IPS-18c (cell line): Measurements from ENCODE around the gene PDZRN4.
"Not testable (repeated sequence)": the region's sequence is repeated elsewhere in the genome, so short reads cannot be mapped to it uniquely, and the experiment has no call there.

Source experiments
- H3K4me3 ChIP-seq: 2 replicates; pipeline ENCODE4 v1.7.0; 2013; ENCODE audit warnings: low read depth, mild to moderate bottlenecking, low read length, moderate library complexity; ENCODE audit not compliant: insufficient read depth
- H3K9me3 ChIP-seq: one replicate; pipeline ENCODE4 v1.6.1; 2013; ENCODE audit warnings: mild to moderate bottlenecking, low read length, moderate library complexity; ENCODE audit not compliant: control insufficient read depth, insufficient read depth

The PDZRN4 gene

GRCh38 chr12:41188058-41188840 is at the start of gene PDZRN4:
PDZRN4 (plus strand) TSS chr12:41188320.
- peak within 1 kb of the TSS; percentile 62 for H3K4me3 ChIP-seq
- no peaks in the 10 kb centered on the region for H3K9me3 ChIP-seq

DNA sequence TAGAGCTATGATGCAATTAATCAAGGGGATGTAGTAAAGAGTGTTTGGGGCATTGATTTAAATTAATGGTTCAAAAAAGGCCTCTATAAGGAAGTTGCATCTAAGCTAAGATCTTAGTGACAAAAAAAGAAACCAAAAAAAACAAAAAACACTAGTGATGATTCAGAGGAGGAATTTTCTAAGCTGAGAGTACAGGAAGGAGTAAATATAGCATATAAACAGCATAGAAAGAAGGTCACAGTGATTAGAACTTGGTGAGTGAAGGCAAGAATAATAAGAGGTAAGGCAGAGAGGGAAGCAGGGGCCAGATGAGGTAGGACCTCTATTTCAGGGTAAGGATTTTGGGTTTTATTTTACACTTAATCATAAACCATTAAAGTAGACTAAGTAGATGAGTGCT is 48.0 kb upstream of the PDZRN4 start:
- no peak overlapping the region for H3K4me3 ChIP-seq
- H3K9me3 ChIP-seq, result no peaks in the 10 kb centered on the region

DNA sequence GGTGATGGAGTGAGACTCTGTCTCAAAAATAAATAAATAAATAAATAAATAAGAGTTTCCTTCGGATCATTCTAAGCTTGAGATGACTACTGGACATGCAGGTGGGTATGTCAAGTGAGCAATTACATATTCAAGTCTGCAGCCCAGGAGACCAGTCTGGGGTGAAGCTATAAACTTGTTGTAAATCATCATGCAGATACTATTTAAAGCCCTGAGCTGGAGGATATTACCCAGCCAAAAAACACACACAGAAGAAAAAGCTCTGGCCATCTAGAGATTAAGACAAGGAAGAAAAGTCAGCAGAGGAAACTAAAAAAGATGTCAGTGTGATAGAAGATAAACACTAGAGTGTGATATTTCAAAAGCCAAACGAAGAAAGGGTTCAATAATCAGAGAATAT is 47.0 kb upstream of the PDZRN4 start:
- no peaks in the 10 kb centered on the region for H3K9me3 ChIP-seq
- H3K4me3 ChIP-seq, result no peak overlapping the region

- Histone ChIP-seq H3K4me3 (no peak overlapping the region), H3K9me3 (no peaks in the 10 kb centered on the region)
These were observed 45.7 kb upstream of the PDZRN4 start for GRCh38 chr12:41142376-41142775.

- no peak overlapping the region for H3K4me3 ChIP-seq
- H3K9me3 ChIP-seq, result no peaks in the 10 kb centered on the region
These were observed 36.3 kb upstream of the PDZRN4 start for GRCh38 chr12:41151793-41152192.

DNA sequence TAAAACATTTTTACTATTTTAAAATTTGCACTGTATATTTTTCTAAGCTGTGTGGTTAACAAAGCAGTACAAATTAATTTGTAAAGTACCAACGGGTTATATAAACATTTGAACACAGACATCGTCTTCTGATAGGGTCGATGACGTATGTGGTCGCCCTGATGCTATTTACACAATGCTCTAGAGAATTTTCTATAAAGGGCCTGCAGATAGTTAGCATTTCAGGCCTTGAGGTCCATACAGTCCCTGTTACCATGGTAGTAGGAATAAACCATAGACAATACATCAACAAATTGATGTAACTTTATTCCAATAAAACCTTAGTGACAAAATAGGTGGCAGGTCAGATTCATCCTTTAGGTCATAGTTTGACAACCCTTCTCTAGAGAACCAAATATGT is 25.7 kb upstream of the PDZRN4 start:
- Histone ChIP-seq H3K4me3 (no peak overlapping the region), H3K9me3 (no peaks in the 10 kb centered on the region)

DNA sequence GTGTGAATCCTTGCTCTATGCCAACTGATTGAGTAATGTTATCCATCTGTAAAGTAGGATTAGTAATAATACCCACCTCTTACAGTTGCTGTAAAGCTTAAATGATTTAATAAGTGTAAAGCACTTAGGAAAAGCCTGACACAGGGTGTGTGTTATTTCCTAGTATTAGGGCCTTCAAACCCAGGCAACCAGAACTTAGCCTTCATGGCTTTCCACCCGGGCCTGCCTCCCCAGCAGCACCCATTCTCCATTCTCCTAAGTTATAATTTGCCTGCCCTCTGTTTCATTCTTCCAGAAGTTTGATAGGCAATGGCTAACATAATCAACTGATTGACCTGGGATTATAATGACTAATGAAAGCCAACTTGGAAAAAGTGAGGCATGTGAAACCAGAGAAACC is 20.4 kb upstream of the PDZRN4 start:
- no peak overlapping the region for H3K4me3 ChIP-seq
- no peaks in the 10 kb centered on the region for H3K9me3 ChIP-seq

GRCh38 chr12:41174602-41175001 is 13.5 kb upstream of the PDZRN4 start:
- Histone ChIP-seq H3K4me3 (no peak overlapping the region), H3K9me3 (no peaks in the 10 kb centered on the region)

GRCh38 chr12:41179507-41179906 is 8.6 kb upstream of the PDZRN4 start:
- not testable (repeated sequence) for H3K9me3 ChIP-seq, H3K4me3 ChIP-seq

GRCh38 chr12:41184864-41185263 is 3.3 kb upstream of the PDZRN4 start:
- H3K4me3 ChIP-seq, result no peak overlapping the region
- no peaks in the 10 kb centered on the region for H3K9me3 ChIP-seq

- Histone ChIP-seq H3K4me3 (no peak overlapping the region), H3K9me3 (no peaks in the 10 kb centered on the region)
These were observed 2.1 kb upstream of the PDZRN4 start for GRCh38 chr12:41186026-41186425.

GRCh38 chr12:41188841-41189394 is 798 bp downstream of the PDZRN4 start:
- Histone ChIP-seq H3K9me3 (no peaks in the 10 kb centered on the region), H3K4me3 (peak overlapping the region; percentile 17)

GRCh38 chr12:41189395-41190251 is 1.5 kb downstream of the PDZRN4 start:
- H3K9me3 ChIP-seq, result no peaks in the 10 kb centered on the region
- peak overlapping the region; percentile 17 for H3K4me3 ChIP-seq

- Histone ChIP-seq H3K4me3 (no peak overlapping the region), H3K9me3 (no peaks in the 10 kb centered on the region)
These were observed 2.2 kb downstream of the PDZRN4 start for GRCh38 chr12:41190338-41190737.

DNA sequence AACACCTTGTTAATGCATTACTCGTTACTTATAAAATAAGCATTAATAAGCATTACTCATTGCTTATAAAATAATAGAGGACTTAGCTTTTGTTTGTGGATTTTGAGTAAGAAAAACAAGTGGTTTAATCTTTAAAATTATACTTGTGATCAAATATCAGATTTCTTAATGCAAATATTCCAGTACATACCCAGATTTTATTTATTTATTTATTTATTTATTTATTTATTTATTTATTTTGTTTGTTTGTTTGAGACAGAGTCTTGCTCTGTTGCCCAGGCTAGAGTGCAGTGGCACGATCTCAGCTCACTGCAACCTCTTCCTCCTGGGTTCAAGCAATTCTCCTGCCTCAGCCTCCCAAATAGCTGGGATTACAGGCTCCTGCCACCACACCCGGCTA is 3.4 kb downstream of the PDZRN4 start:
- H3K9me3 ChIP-seq, H3K4me3 ChIP-seq: not testable (repeated sequence)

GRCh38 chr12:41193311-41193710 is 5.2 kb downstream of the PDZRN4 start:
- Histone ChIP-seq H3K9me3 (no peaks in the 10 kb centered on the region), H3K4me3 (no peak overlapping the region)

DNA sequence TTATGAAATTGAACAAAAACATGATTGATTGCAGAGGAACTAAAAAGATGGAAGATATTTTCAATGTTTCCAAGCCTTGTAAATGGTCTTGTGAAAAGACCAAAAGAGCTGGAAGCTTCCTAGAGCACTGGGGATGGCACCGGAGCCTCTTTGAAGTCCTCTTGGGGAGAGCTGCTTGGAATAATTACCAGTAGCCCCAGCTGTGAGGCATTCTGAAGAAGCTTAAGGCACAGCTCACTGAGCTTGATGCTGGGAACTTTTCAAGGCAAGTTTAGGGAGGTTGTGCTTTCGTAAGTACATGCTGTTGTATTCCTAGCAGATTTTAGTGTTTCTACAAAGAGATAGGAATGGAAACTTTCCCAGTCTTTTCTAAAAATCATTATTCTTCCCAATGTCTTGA is 13.9 kb downstream of the PDZRN4 start:
- H3K4me3 ChIP-seq, result no peak overlapping the region
- H3K9me3 ChIP-seq, result no peaks in the 10 kb centered on the region
